Measurements from ENCODE around the gene DUSP6. TPM values are rescaled to one million over a fixed set of nuclear protein-coding genes. Genes with fewer than 3 reads are reported as not detected.
A peak's percentile ranks its signal among the peaks of the same experiment; 100 is the strongest.

Gene DUSP6
- total and polyA plus RNA-seq, 2 of the 13 experiments (the other 11 are each of a cell fraction or from before 2014, with no cell fraction given), result 40.9 to 161 TPM

GRCh38 chr12:89357297-89357730, 5.0 kb upstream of the DUSP6 start (continued):
- no peak for TF ChIP-seq ATF5 (CRISPR knock-in tag; IDR thresholded peaks at IDR 0.05; ENCODE audit: low read depth)
- TF ChIP-seq KLF12 (CRISPR knock-in tag; IDR thresholded peaks at IDR 0.05; ENCODE audit: borderline replicate concordance), result peak; percentile 62; the same call in 1 of the 2 replicates
- TF ChIP-seq, protein P1, sequence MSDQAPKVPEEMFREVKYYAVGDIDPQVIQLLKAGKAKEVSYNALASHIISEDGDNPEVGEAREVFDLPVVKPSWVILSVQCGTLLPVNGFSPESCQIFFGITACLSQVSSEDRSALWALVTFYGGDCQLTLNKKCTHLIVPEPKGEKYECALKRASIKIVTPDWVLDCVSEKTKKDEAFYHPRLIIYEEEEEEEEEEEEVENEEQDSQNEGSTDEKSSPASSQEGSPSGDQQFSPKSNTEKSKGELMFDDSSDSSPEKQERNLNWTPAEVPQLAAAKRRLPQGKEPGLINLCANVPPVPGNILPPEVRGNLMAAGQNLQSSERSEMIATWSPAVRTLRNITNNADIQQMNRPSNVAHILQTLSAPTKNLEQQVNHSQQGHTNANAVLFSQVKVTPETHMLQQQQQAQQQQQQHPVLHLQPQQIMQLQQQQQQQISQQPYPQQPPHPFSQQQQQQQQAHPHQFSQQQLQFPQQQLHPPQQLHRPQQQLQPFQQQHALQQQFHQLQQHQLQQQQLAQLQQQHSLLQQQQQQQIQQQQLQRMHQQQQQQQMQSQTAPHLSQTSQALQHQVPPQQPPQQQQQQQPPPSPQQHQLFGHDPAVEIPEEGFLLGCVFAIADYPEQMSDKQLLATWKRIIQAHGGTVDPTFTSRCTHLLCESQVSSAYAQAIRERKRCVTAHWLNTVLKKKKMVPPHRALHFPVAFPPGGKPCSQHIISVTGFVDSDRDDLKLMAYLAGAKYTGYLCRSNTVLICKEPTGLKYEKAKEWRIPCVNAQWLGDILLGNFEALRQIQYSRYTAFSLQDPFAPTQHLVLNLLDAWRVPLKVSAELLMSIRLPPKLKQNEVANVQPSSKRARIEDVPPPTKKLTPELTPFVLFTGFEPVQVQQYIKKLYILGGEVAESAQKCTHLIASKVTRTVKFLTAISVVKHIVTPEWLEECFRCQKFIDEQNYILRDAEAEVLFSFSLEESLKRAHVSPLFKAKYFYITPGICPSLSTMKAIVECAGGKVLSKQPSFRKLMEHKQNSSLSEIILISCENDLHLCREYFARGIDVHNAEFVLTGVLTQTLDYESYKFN (CRISPR knock-in tag; conservative IDR thresholded peaks at IDR 0.05), result peak; percentile 65
- peak; percentile 60; the same call in 1 of the 2 replicates for TF ChIP-seq YEATS4 (CRISPR knock-in tag; IDR thresholded peaks at IDR 0.05; ENCODE audit: borderline replicate concordance)
- peak; percentile 63; the same call in 1 of the 2 replicates for TF ChIP-seq ZBTB7B (CRISPR knock-in tag; IDR thresholded peaks at IDR 0.05)
- TF ChIP-seq REL (CRISPR knock-in tag; conservative IDR thresholded peaks at IDR 0.05), result no peak
- TF ChIP-seq ZFP37 (CRISPR knock-in tag; IDR thresholded peaks at IDR 0.05; ENCODE audit: borderline replicate concordance), result no peak
- no peak for TF ChIP-seq ZNF235 (CRISPR knock-in tag; IDR thresholded peaks at IDR 0.05; ENCODE audit: borderline replicate concordance)
- TF ChIP-seq HIC2 (CRISPR knock-in tag; IDR thresholded peaks at IDR 0.05; ENCODE audit: low read depth), result peak; percentile 50; the same call in 1 of the 2 replicates
- TF ChIP-seq STAT6 (CRISPR knock-in tag; IDR thresholded peaks at IDR 0.05; ENCODE audit: borderline replicate concordance), result no peak
- no peak for TF ChIP-seq ZFX (CRISPR knock-in tag; IDR thresholded peaks at IDR 0.05; ENCODE audit: low read depth)
- TF ChIP-seq TFE3 (CRISPR knock-in tag; IDR thresholded peaks at IDR 0.05), result peak; percentile 86
- no peak for TF ChIP-seq IRX3 (CRISPR knock-in tag; IDR thresholded peaks at IDR 0.05; ENCODE audit: borderline replicate concordance, low read depth)
- TF ChIP-seq ZFYVE20 (CRISPR knock-in tag; IDR thresholded peaks at IDR 0.05; ENCODE audit: borderline replicate concordance, low read depth), result no peak
- TF ChIP-seq POLR2G (IDR thresholded peaks at IDR 0.05; ENCODE audit: low read depth, low read length), result peak; percentile 46
- TF ChIP-seq PHF5A (CRISPR knock-in tag; IDR thresholded peaks at IDR 0.05; ENCODE audit: low read depth, unreplicated experiment), result peak; percentile 59
- TF ChIP-seq MYC (CRISPR knock-in tag; IDR thresholded peaks at IDR 0.05; ENCODE audit: borderline replicate concordance), result peak; percentile 71
- 0 out of 2 replicates have a peak, but pooled peaks have one; percentile 15 for TF ChIP-seq KDM6A (CRISPR knock-in tag; IDR thresholded peaks at IDR 0.05; ENCODE audit: low read depth)
- TF ChIP-seq ZFP90 (CRISPR knock-in tag; IDR thresholded peaks at IDR 0.05; ENCODE audit: borderline replicate concordance), result peak; percentile 75; the same call in 1 of the 2 replicates
